Keratinocyte (primary cell): Measurements from ENCODE around the gene RPL26. TPM values are rescaled to one million over a fixed set of nuclear protein-coding genes. Genes with fewer than 3 reads are reported as not detected.

Source experiments
- DNase-seq: peaks from one replicate; pipeline ENCODE4 v3.0.0-alpha.2; 2011; ENCODE audit warnings: low read depth, missing footprints, low spot score
- FAIRE-seq: peaks from 2 replicates; lab custom pipeline; 2011; peaks lifted over from hg19 to GRCh38; lab: Jason Lieb, UNC
- H2AFZ ChIP-seq: 2 replicates; pipeline ENCODE4 v1.6.0; 2012; ENCODE audit warnings: low read length, control low read depth, inconsistent platforms; ENCODE audit not compliant: control insufficient read depth
- H3K27ac ChIP-seq: 2 replicates; pipeline ENCODE4 v1.5.1; 2011; ENCODE audit warnings: low read length; ENCODE audit not compliant: control insufficient read depth, insufficient read depth
- H3K27me3 ChIP-seq: 3 replicates; pipeline ENCODE4 v1.6.0; 2011; ENCODE audit warnings: low read length; ENCODE audit not compliant: control insufficient read depth, insufficient read depth; ENCODE audit errors: extremely low read depth
- H3K36me3 ChIP-seq, 2 experiments: 2 replicates in 1 of 2; 3 replicates in 1 of 2; pipeline ENCODE4 v1.5.1; 2011; ENCODE audit warnings: low read length in 2 of 2, mild to moderate bottlenecking in 1 of 2; ENCODE audit not compliant: control insufficient read depth in 2 of 2, insufficient read depth in 2 of 2; ENCODE audit errors: extremely low read depth in 1 of 2
- H3K4me1 ChIP-seq: 3 replicates; pipeline ENCODE4 v1.5.1; 2011; ENCODE audit warnings: low read length; ENCODE audit not compliant: control insufficient read depth, insufficient read depth; ENCODE audit errors: extremely low read depth
- H3K4me2 ChIP-seq: 3 replicates; pipeline ENCODE4 v1.6.0; 2011; ENCODE audit warnings: low read depth, low read length; ENCODE audit not compliant: control insufficient read depth, insufficient read depth; ENCODE audit errors: extremely low read depth
- H3K4me3 ChIP-seq, 3 experiments: fragments of 200-600 bp in 1 of 3; sonication (generic) in 1 of 3; 2 replicates in 2 of 3; 3 replicates in 1 of 3; pipeline ENCODE4 v1.5.1; 2011 to 2016; ENCODE audit warnings: low read length in 3 of 3, mild to moderate bottlenecking in 3 of 3, control low read depth in 2 of 3, inconsistent platforms in 1 of 3, low read depth in 1 of 3, mixed read lengths in 1 of 3, mixed run types in 1 of 3, moderate library complexity in 1 of 3; ENCODE audit not compliant: control insufficient read depth in 2 of 3, insufficient read depth in 2 of 3; ENCODE audit errors: extremely low read depth in 1 of 3
- H3K79me2 ChIP-seq: 2 replicates; pipeline ENCODE4 v1.6.0; 2012; ENCODE audit warnings: low read length; ENCODE audit not compliant: control insufficient read depth, insufficient read depth
- H3K9ac ChIP-seq: 3 replicates; pipeline ENCODE4 v1.6.0; 2011; ENCODE audit warnings: low read length; ENCODE audit not compliant: control insufficient read depth, insufficient read depth; ENCODE audit errors: extremely low read depth
- H3K9me1 ChIP-seq: 3 replicates; pipeline ENCODE4 v1.6.0; 2011; ENCODE audit warnings: low read length; ENCODE audit not compliant: control insufficient read depth, insufficient read depth; ENCODE audit errors: extremely low read depth
- H3K9me3 ChIP-seq: 2 replicates; pipeline ENCODE4 v1.5.1; 2012; ENCODE audit warnings: low read depth, low read length; ENCODE audit not compliant: control insufficient read depth
- H4K20me1 ChIP-seq: 3 replicates; pipeline ENCODE4 v1.6.0; 2011; ENCODE audit warnings: low read length; ENCODE audit not compliant: control insufficient read depth, insufficient read depth; ENCODE audit errors: extremely low read depth
- EZH2 ChIP-seq: IDR thresholded peaks from one replicate; pipeline ENCODE4 v1.6.1; 2012; ENCODE audit warnings: inconsistent platforms, mild to moderate bottlenecking, low read length, moderate library complexity
- dilution Hi-C: fragments of 300-500 bp; cut with MboI; formaldehyde crosslinking; loops from one replicate; pipeline ENCODE4 v1.7.0; 2020; ENCODE audit warnings: low sequenced_read_pairs; ENCODE audit not compliant: extremely low pct_ligation_motif_present
- polyA plus RNA-seq, 5 experiments: library from polyadenylated mRNA; depleted of rRNA in 3 of 5; stranded (reverse) in 3 of 5; stranded (forward) in 1 of 5; unstranded in 1 of 5; fragments of >200 nt; gene quantifications; 1 replicate in 1 of 5; 2 replicates in 3 of 5; 3 replicates in 1 of 5; pipeline versions ENCODE4 v1.2.1 to v1.2.3, GENCODE V29; 2011 to 2012; ENCODE audit warnings: missing spikeins in 2 of 5, low read depth in 1 of 5, low replicate concordance in 1 of 5
- TF ChIP-seq, protein P1 (sequence below), 3 experiments: IDR thresholded peaks in 1 of 3; conservative IDR thresholded peaks in 1 of 3; optimal IDR thresholded peaks in 1 of 3; 2 replicates in 2 of 3; 3 replicates in 1 of 3; pipeline versions ENCODE3 to v1.5.1; 2011; ENCODE audit warnings: low read length in 3 of 3, mild to moderate bottlenecking in 3 of 3, moderate library complexity in 2 of 3, control low read depth in 1 of 3, inconsistent platforms in 1 of 3; ENCODE audit not compliant: insufficient read depth in 2 of 3; ENCODE audit errors: extremely low read depth in 1 of 3

The RPL26 gene
- polyA plus RNA-seq, 1 donor (not counting 4 experiments of a cell fraction or from before 2014, with no cell fraction given): 5,909 TPM

- Histone ChIP-seq H3K79me2 (no peaks in the 10 kb centered on the region), H4K20me1 (no peaks in the 10 kb centered on the region), H3K36me3 (no peaks in the 10 kb centered on the region), H3K4me1 (peaks cover 18% of the 10 kb centered on the region), H3K9ac (peak overlapping the region; percentile 11), H3K9me3 (no peaks in the 10 kb centered on the region), H3K27me3 (no peaks in the 10 kb centered on the region), H3K4me2 (peak overlapping the region; percentile 26), H3K4me3 (peak overlapping the region in 2 of 3 experiments; percentile 19 to 28), H3K9me1 (no peaks in the 10 kb centered on the region), H2AFZ (peak overlapping the region; percentile 71), H3K27ac (peak overlapping the region; percentile 42)
- FAIRE-seq (peak; percentile 64), DNase-seq (no peak)
- dilution Hi-C loops: no loop called here
- TF ChIP-seq, protein P1, sequence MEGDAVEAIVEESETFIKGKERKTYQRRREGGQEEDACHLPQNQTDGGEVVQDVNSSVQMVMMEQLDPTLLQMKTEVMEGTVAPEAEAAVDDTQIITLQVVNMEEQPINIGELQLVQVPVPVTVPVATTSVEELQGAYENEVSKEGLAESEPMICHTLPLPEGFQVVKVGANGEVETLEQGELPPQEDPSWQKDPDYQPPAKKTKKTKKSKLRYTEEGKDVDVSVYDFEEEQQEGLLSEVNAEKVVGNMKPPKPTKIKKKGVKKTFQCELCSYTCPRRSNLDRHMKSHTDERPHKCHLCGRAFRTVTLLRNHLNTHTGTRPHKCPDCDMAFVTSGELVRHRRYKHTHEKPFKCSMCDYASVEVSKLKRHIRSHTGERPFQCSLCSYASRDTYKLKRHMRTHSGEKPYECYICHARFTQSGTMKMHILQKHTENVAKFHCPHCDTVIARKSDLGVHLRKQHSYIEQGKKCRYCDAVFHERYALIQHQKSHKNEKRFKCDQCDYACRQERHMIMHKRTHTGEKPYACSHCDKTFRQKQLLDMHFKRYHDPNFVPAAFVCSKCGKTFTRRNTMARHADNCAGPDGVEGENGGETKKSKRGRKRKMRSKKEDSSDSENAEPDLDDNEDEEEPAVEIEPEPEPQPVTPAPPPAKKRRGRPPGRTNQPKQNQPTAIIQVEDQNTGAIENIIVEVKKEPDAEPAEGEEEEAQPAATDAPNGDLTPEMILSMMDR (optimal IDR thresholded peaks at IDR 0.05 in 1 of 3, IDR thresholded peaks at IDR 0.05 in 1 of 3, conservative IDR thresholded peaks at IDR 0.05 in 1 of 3; ENCODE audit: extremely low read depth in 1 of 3, insufficient read depth in 2 of 3, low read length in 3 of 3): no peak
- no peak for TF ChIP-seq EZH2
Measured at GRCh38 chr17:8408371-8408770, 25.4 kb upstream of the RPL26 start.

- no peak overlapping the region for H3K9ac ChIP-seq
- no peak overlapping the region for H3K4me3 ChIP-seq
- DNase-seq (no peak), FAIRE-seq (no peak)
- H3K36me3 ChIP-seq: no peaks in the 10 kb centered on the region
- no peaks in the 10 kb centered on the region for H4K20me1 ChIP-seq
- dilution Hi-C loops: no loop called here
- H3K4me1 ChIP-seq: peaks cover 18% of the 10 kb centered on the region
- H3K9me1 ChIP-seq: no peaks in the 10 kb centered on the region
- no peaks in the 10 kb centered on the region for H3K27me3 ChIP-seq
- H2AFZ ChIP-seq: no peak overlapping the region
- no peak for TF ChIP-seq EZH2
- TF ChIP-seq, protein P1 (optimal IDR thresholded peaks at IDR 0.05 in 1 of 3, IDR thresholded peaks at IDR 0.05 in 1 of 3, conservative IDR thresholded peaks at IDR 0.05 in 1 of 3; ENCODE audit: extremely low read depth in 1 of 3, insufficient read depth in 2 of 3, low read length in 3 of 3): no peak
- no peak overlapping the region for H3K27ac ChIP-seq
- H3K79me2 ChIP-seq: no peaks in the 10 kb centered on the region
- H3K9me3 ChIP-seq: no peaks in the 10 kb centered on the region
- no peak overlapping the region for H3K4me2 ChIP-seq
Measured at GRCh38 chr17:8406174-8406573, 23.2 kb upstream of the RPL26 start.
